Stomach (tissue), 4 donors: ENCODE data around the gene ACTR10.

ENCODE experiments used
- EP300 ChIP-seq: sonication (generic); formaldehyde crosslinking; IDR thresholded peaks from one replicate; pipeline ENCODE4 v1.6.1; 2017; ENCODE audit warnings: antibody characterized with exemption
- TF ChIP-seq, protein P1 (sequence below), 7 experiments: fragments of 450-650 bp in 4 of 7; fragments of 200-600 bp in 3 of 7; sonication (generic) in 3 of 7; IDR thresholded peaks; one replicate each; pipeline ENCODE4 v1.5.1; 2016 to 2019; ENCODE audit warnings: antibody characterized with exemption in 7 of 7, control low read depth in 2 of 7, mild to moderate bottlenecking in 1 of 7

DNA sequence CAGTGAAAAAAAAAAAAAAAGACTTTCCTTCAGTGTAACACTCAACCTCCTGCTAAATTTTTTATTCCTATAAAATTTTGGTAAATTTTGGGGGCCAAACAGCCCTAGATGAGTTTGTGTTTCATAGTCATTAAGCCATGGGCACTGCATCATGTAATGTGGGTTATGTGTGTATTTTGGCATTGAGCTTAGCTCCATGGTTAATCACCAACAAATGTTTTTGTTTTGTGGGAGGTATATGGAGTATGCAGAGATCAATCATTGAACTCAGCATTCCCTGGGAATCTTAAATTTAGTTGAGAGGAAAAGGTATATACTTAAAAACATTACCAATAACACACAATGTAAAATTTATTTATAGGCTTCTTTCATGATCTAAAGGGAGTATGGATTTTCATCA is 39.4 kb upstream of the ACTR10 start:
- TF ChIP-seq, protein P1, sequence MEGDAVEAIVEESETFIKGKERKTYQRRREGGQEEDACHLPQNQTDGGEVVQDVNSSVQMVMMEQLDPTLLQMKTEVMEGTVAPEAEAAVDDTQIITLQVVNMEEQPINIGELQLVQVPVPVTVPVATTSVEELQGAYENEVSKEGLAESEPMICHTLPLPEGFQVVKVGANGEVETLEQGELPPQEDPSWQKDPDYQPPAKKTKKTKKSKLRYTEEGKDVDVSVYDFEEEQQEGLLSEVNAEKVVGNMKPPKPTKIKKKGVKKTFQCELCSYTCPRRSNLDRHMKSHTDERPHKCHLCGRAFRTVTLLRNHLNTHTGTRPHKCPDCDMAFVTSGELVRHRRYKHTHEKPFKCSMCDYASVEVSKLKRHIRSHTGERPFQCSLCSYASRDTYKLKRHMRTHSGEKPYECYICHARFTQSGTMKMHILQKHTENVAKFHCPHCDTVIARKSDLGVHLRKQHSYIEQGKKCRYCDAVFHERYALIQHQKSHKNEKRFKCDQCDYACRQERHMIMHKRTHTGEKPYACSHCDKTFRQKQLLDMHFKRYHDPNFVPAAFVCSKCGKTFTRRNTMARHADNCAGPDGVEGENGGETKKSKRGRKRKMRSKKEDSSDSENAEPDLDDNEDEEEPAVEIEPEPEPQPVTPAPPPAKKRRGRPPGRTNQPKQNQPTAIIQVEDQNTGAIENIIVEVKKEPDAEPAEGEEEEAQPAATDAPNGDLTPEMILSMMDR (IDR thresholded peaks at IDR 0.05) = no peak
- no peak for TF ChIP-seq EP300
